ENCODE data around the gene B3GAT2. TPM values are rescaled to one million over a fixed set of nuclear protein-coding genes. Genes with fewer than 3 reads are reported as not detected.

Gene B3GAT2
- total RNA-seq, 1 experiment from 2014 or later: 0.05 TPM

- ATAC-seq: no peak
- no peak overlapping the region for H3K4me3 ChIP-seq (ENCODE audit: low read depth in 2 of 2, low read length in 2 of 2)
- POLR2A ChIA-PET: no interaction called here
- in situ Hi-C loops (cut with HindIII; ENCODE audit: low pct_unique_long_range_greater_than_20kb, low sequenced_read_pairs): no loop called here
- no peaks in the 10 kb centered on the region for H3K36me3 ChIP-seq (ENCODE audit: control insufficient read depth, insufficient read depth, low read length)
- H3K27ac ChIP-seq (ENCODE audit: low read length): no peak overlapping the region
- DNase-seq (ENCODE audit: low read depth, low spot score): no peak
- H3K4me1 ChIP-seq (ENCODE audit: control insufficient read depth, insufficient read depth, low read length): no peaks in the 10 kb centered on the region
- H3K9me3 ChIP-seq (ENCODE audit: control insufficient read depth, insufficient read depth, low read depth, low read length): no peaks in the 10 kb centered on the region
- TF ChIP-seq POLR2AphosphoS5 (IDR thresholded peaks at IDR 0.05; ENCODE audit: low read depth, low read length) (no peak), TCF7L2 (IDR thresholded peaks at IDR 0.05; ENCODE audit: low read depth, low read length) (no peak), SIN3A (IDR thresholded peaks at IDR 0.05; ENCODE audit: borderline replicate concordance, insufficient read depth, low read depth, low read length) (no peak), REST (IDR thresholded peaks at IDR 0.05; ENCODE audit: insufficient read depth in 1 of 2, low read depth in 2 of 2, low read length in 1 of 2) (no peak), CTCF (IDR thresholded peaks at IDR 0.05) (no peak)
- CTCF ChIA-PET: no interaction called here
- intact Hi-C loops (cut with micrococcal nuclease; ENCODE audit: unreplicated experiment): no loop called here
- H3K27me3 ChIP-seq (ENCODE audit: control insufficient read depth, insufficient read depth, low read length): no peaks in the 10 kb centered on the region; the same call in 1 of the 2 replicates
- BruUV-seq (replicated peaks): no TSS peak
These were observed 23.9 kb upstream of the B3GAT2 start for GRCh38 chr6:70980727-70981126.

GRCh38 chr6:70973604-70974003 is 16.7 kb upstream of the B3GAT2 start:
- Histone ChIP-seq H3K9me3 (ENCODE audit: control insufficient read depth, insufficient read depth, low read depth, low read length) (no peaks in the 10 kb centered on the region), H3K27ac (ENCODE audit: low read length) (no peak overlapping the region), H3K4me1 (ENCODE audit: control insufficient read depth, insufficient read depth, low read length) (no peaks in the 10 kb centered on the region), H3K36me3 (ENCODE audit: control insufficient read depth, insufficient read depth, low read length) (no peaks in the 10 kb centered on the region), H3K27me3 (ENCODE audit: control insufficient read depth, insufficient read depth, low read length) (peaks cover 3% of the 10 kb centered on the region; the same call in 1 of the 2 replicates), H3K4me3 (ENCODE audit: low read depth in 2 of 2, low read length in 2 of 2) (no peak overlapping the region)
- DNase-seq (ENCODE audit: low read depth, low spot score) (no peak), ATAC-seq (no peak)
- CTCF ChIA-PET: no interaction called here
- POLR2A ChIA-PET: no interaction called here
- intact Hi-C loops (cut with micrococcal nuclease; ENCODE audit: unreplicated experiment): no loop called here
- in situ Hi-C loops (cut with HindIII; ENCODE audit: low pct_unique_long_range_greater_than_20kb, low sequenced_read_pairs): no loop called here
- no peak for TF ChIP-seq TCF7L2 (IDR thresholded peaks at IDR 0.05; ENCODE audit: low read depth, low read length)
- no peak for TF ChIP-seq REST (IDR thresholded peaks at IDR 0.05; ENCODE audit: insufficient read depth in 1 of 2, low read depth in 2 of 2, low read length in 1 of 2)
- TF ChIP-seq SIN3A (IDR thresholded peaks at IDR 0.05; ENCODE audit: borderline replicate concordance, insufficient read depth, low read depth, low read length): no peak
- TF ChIP-seq CTCF (IDR thresholded peaks at IDR 0.05): no peak
- TF ChIP-seq POLR2AphosphoS5 (IDR thresholded peaks at IDR 0.05; ENCODE audit: low read depth, low read length): no peak
- no TSS peak for BruUV-seq (replicated peaks)
